ENCODE results near the gene SLCO1C1. TPM values are rescaled to one million over a fixed set of nuclear protein-coding genes. Genes with fewer than 3 reads are reported as not detected.

SLCO1C1 gene
- total and polyA plus RNA-seq, 2 donors (not counting 3 experiments of a cell fraction or from before 2014, with no cell fraction given): 0.07 to 0.66 TPM

GRCh38 chr12:20696181-20696905, 1.2 kb downstream of the SLCO1C1 start:
- ChIA-PET CTCF (no interaction called here), POLR2A (no interaction called here)
- H3K9ac ChIP-seq (replicated peaks; ENCODE audit: extremely low read depth, insufficient read depth, low read length): no peak overlapping the region
- no peaks in the 10 kb centered on the region for H3K36me3 ChIP-seq (ENCODE audit: control insufficient read depth in 2 of 2, extremely low read depth in 1 of 2, insufficient read depth in 2 of 2, low read length in 2 of 2)
- H3K27ac ChIP-seq (ENCODE audit: insufficient read depth, low read depth, low read length): no peak overlapping the region
- no peaks in the 10 kb centered on the region for H3K79me2 ChIP-seq (ENCODE audit: control insufficient read depth, insufficient read depth, low read length)
- no peak overlapping the region for H3K4me3 ChIP-seq (replicated peaks in 1 of 3; ENCODE audit: insufficient read depth in 1 of 3, low read depth in 1 of 3, low read length in 3 of 3)
- intact Hi-C loops (cut with micrococcal nuclease) (no loop called here), dilution Hi-C loops (cut with MboI; ENCODE audit: extremely low pct_ligation_motif_present, low sequenced_read_pairs) (no loop called here)
- TF ChIP-seq CTCF (IDR thresholded peaks at IDR 0.05; ENCODE audit: extremely low read depth in 1 of 2, insufficient read depth in 1 of 2, low read depth in 1 of 2, low read length in 2 of 2) (no peak), POLR2AphosphoS5 (IDR thresholded peaks at IDR 0.05; ENCODE audit: insufficient read depth, low read depth, low read length) (no peak), GATA2 (IDR thresholded peaks at IDR 0.05; ENCODE audit: insufficient read depth, insufficient read length, low read depth, low read length) (no peak), FOS (IDR thresholded peaks at IDR 0.05; ENCODE audit: borderline replicate concordance, insufficient read depth, low read length) (no peak), MYC (IDR thresholded peaks at IDR 0.05; ENCODE audit: low read depth, low read length) (no peak), POLR2A (IDR thresholded peaks at IDR 0.05; ENCODE audit: low read depth, low read length) (no peak), JUN (IDR thresholded peaks at IDR 0.05; ENCODE audit: borderline replicate concordance, insufficient read depth, insufficient read length, low read depth) (no peak), EZH2 (IDR thresholded peaks at IDR 0.05; ENCODE audit: borderline replicate concordance, low read depth, low read length, severe bottlenecking) (no peak), MAX (IDR thresholded peaks at IDR 0.05; ENCODE audit: insufficient read depth, insufficient read length) (no peak)
- no peaks in the 10 kb centered on the region for H3K9me1 ChIP-seq (replicated peaks; ENCODE audit: control insufficient read depth, extremely low read depth, insufficient read depth, low read length)
- no peaks in the 10 kb centered on the region for H4K20me1 ChIP-seq (replicated peaks; ENCODE audit: control insufficient read depth, extremely low read depth, insufficient read depth, low read length)
- H2AFZ ChIP-seq (ENCODE audit: low read depth, low read length): no peak overlapping the region
- H3K27me3 ChIP-seq (ENCODE audit: control insufficient read depth in 2 of 2, insufficient read depth in 2 of 2, low read length in 2 of 2): no peaks in the 10 kb centered on the region
- no peaks in the 10 kb centered on the region for H3K9me3 ChIP-seq (replicated peaks; ENCODE audit: control insufficient read depth, insufficient read depth, low read length)
- BruUV-seq (replicated peaks): no TSS peak
- no peak overlapping the region for H3K4me2 ChIP-seq (ENCODE audit: insufficient read depth, low read length)
- FAIRE-seq: no peak
- no peaks in the 10 kb centered on the region for H3K4me1 ChIP-seq (ENCODE audit: control insufficient read depth, extremely low read depth, insufficient read depth, low read length)
- no peak for DNase-seq (ENCODE audit: low read depth, low spot score)

Data from endothelial cell of umbilical vein (primary cell).